SJCRH30 (cell line): ENCODE results near the gene ANAPC7. TPM values are rescaled to one million over a fixed set of nuclear protein-coding genes. Genes with fewer than 3 reads are reported as not detected.
A peak's percentile ranks its signal among the peaks of the same experiment; 100 is the strongest.
"Not testable (repeated sequence)": the region's sequence is repeated elsewhere in the genome, so short reads cannot be mapped to it uniquely, and the experiment has no call there.

Source experiments
- DNase-seq, 2 experiments: peaks; one replicate each; pipeline ENCODE4 v3.0.0-alpha.2; 2015 to 2020
- H3K27ac ChIP-seq: fragments of 250-450 bp; sonication (Bioruptor Pico); 2 replicates; pipeline ENCODE4 v1.5.1; 2020; ENCODE audit warnings: mild to moderate bottlenecking, moderate library complexity
- H3K27me3 ChIP-seq: fragments of 250-450 bp; sonication (Bioruptor Pico); 2 replicates; pipeline ENCODE4 v1.5.1; 2020; ENCODE audit warnings: mild to moderate bottlenecking, moderate library complexity
- H3K36me3 ChIP-seq: fragments of 250-450 bp; sonication (Bioruptor Pico); 2 replicates; pipeline ENCODE4 v1.5.1; 2020; ENCODE audit warnings: mild to moderate bottlenecking, moderate library complexity
- H3K4me1 ChIP-seq: fragments of 250-450 bp; sonication (Bioruptor Pico); 2 replicates; pipeline ENCODE4 v1.5.1; 2020; ENCODE audit warnings: mild to moderate bottlenecking, moderate library complexity
- H3K4me3 ChIP-seq: fragments of 250-450 bp; sonication (Bioruptor Pico); 2 replicates; pipeline ENCODE4 v1.5.1; 2020; ENCODE audit warnings: mild to moderate bottlenecking, moderate library complexity
- H3K9me3 ChIP-seq: fragments of 250-450 bp; sonication (Bioruptor Pico); replicated peaks from 2 replicates; pipeline ENCODE4 v1.5.1; 2020; ENCODE audit warnings: mild to moderate bottlenecking, moderate library complexity
- total RNA-seq: library from RNA; depleted of rRNA; stranded (reverse); fragments of >200 nt; shearing (Covaris generic); gene quantifications from 2 replicates; pipeline ENCODE4 v1.2.3, GENCODE V29; 2014; rRNA removed

Gene ANAPC7
- 76.2 and 89.3 TPM in 2 replicates for total RNA-seq

- Histone ChIP-seq H3K36me3 (peaks cover 14% of the 10 kb centered on the region), H3K27me3 (no peaks in the 10 kb centered on the region), H3K4me3 (peak within 1 kb of the TSS; percentile 78), H3K4me1 (no peaks in the 10 kb centered on the region), H3K27ac (peak within 1 kb of the TSS; percentile 94), H3K9me3 (no peaks in the 10 kb centered on the region)
- DNase-seq, result peak; percentile 94
These were observed at the start of gene ANAPC7 for GRCh38 chr12:110403146-110403975. Gene ANAPC7, minus strand, starts transcription at chr12:110403708. Its CDS starts 81 bp downstream, at chr12:110403627.

GRCh38 chr12:110451263-110451662 lies 47.8 kb upstream of the ANAPC7 start:
- Histone ChIP-seq H3K36me3 (peaks cover 25% of the 10 kb centered on the region), H3K9me3 (no peaks in the 10 kb centered on the region; the same call in 1 of the 2 replicates), H3K27ac (no peak overlapping the region), H3K27me3 (no peaks in the 10 kb centered on the region), H3K4me1 (no peaks in the 10 kb centered on the region), H3K4me3 (no peak overlapping the region)
- DNase-seq, result no peak

- Histone ChIP-seq H3K4me3 (peak within 1 kb of the TSS; percentile 78), H3K4me1 (no peaks in the 10 kb centered on the region), H3K36me3 (peaks cover 21% of the 10 kb centered on the region), H3K27ac (peak within 1 kb of the TSS; percentile 60), H3K27me3 (no peaks in the 10 kb centered on the region), H3K9me3 (no peaks in the 10 kb centered on the region; the same call in 1 of the 2 replicates)
- DNase-seq, result peak; percentile 91 to 94
These were observed 46.4 kb upstream of the ANAPC7 start, which contains the start of gene ARPC3 for GRCh38 chr12:110449799-110450497. Gene ARPC3, minus strand, starts transcription at chr12:110450337. Its CDS starts 77 bp downstream, at chr12:110450260.

- Histone ChIP-seq H3K9me3 (no peaks in the 10 kb centered on the region), H3K4me3 (no peak overlapping the region), H3K4me1 (no peaks in the 10 kb centered on the region), H3K27ac (no peak overlapping the region), H3K36me3 (peaks cover 42% of the 10 kb centered on the region), H3K27me3 (no peaks in the 10 kb centered on the region)
- no peak for DNase-seq
These were observed 40.9 kb upstream of the ANAPC7 start for GRCh38 chr12:110444455-110444854.

- no peak for DNase-seq
- H3K4me1 ChIP-seq, result no peaks in the 10 kb centered on the region
- H3K36me3 ChIP-seq, result peaks cover 37% of the 10 kb centered on the region
- H3K27ac ChIP-seq, result no peak overlapping the region
- H3K27me3 ChIP-seq, result no peaks in the 10 kb centered on the region
- H3K9me3 ChIP-seq, result no peaks in the 10 kb centered on the region
- H3K4me3 ChIP-seq, result no peak overlapping the region
These were observed 32.7 kb upstream of the ANAPC7 start for GRCh38 chr12:110436231-110436630.

GRCh38 chr12:110431957-110432587 lies 28.6 kb upstream of the ANAPC7 start:
- no peaks in the 10 kb centered on the region for H3K9me3 ChIP-seq
- H3K4me3 ChIP-seq, result peak overlapping the region; percentile 67
- H3K27ac ChIP-seq, result no peak overlapping the region; the same call in 1 of the 2 replicates
- H3K27me3 ChIP-seq, result no peaks in the 10 kb centered on the region
- H3K36me3 ChIP-seq, result peaks cover 16% of the 10 kb centered on the region
- no peaks in the 10 kb centered on the region for H3K4me1 ChIP-seq
- DNase-seq, result no peak

- H3K36me3 ChIP-seq, DNase-seq, H3K9me3 ChIP-seq, H3K27ac ChIP-seq, H3K27me3 ChIP-seq, H3K4me3 ChIP-seq, H3K4me1 ChIP-seq: not testable (repeated sequence)
These were observed 26.2 kb upstream of the ANAPC7 start for GRCh38 chr12:110429676-110430075.

- Histone ChIP-seq H3K4me3 (no peak overlapping the region), H3K36me3 (no peaks in the 10 kb centered on the region), H3K27ac (no peak overlapping the region), H3K4me1 (no peaks in the 10 kb centered on the region), H3K9me3 (no peaks in the 10 kb centered on the region), H3K27me3 (no peaks in the 10 kb centered on the region)
- no peak for DNase-seq
These were observed 22.9 kb upstream of the ANAPC7 start for GRCh38 chr12:110426406-110426805.

- no peak overlapping the region for H3K27ac ChIP-seq
- no peaks in the 10 kb centered on the region for H3K27me3 ChIP-seq
- H3K4me3 ChIP-seq, result no peak overlapping the region
- H3K9me3 ChIP-seq, result no peaks in the 10 kb centered on the region
- DNase-seq, result no peak
- H3K4me1 ChIP-seq, result no peaks in the 10 kb centered on the region
- no peaks in the 10 kb centered on the region for H3K36me3 ChIP-seq
These were observed 20.7 kb upstream of the ANAPC7 start for GRCh38 chr12:110424237-110424636.

GRCh38 chr12:110421701-110422100 lies 18.2 kb upstream of the ANAPC7 start:
- no peak for DNase-seq
- Histone ChIP-seq H3K36me3 (no peaks in the 10 kb centered on the region), H3K27me3 (no peaks in the 10 kb centered on the region), H3K4me1 (no peaks in the 10 kb centered on the region), H3K27ac (no peak overlapping the region), H3K4me3 (no peak overlapping the region), H3K9me3 (no peaks in the 10 kb centered on the region)

- H3K36me3 ChIP-seq, result no peaks in the 10 kb centered on the region
- H3K4me1 ChIP-seq, result no peaks in the 10 kb centered on the region
- H3K9me3 ChIP-seq, result no peaks in the 10 kb centered on the region
- DNase-seq, result no peak
- no peak overlapping the region for H3K4me3 ChIP-seq
- no peak overlapping the region for H3K27ac ChIP-seq
- no peaks in the 10 kb centered on the region for H3K27me3 ChIP-seq
These were observed 17.7 kb upstream of the ANAPC7 start for GRCh38 chr12:110421159-110421661.

GRCh38 chr12:110420644-110421043 lies 17.1 kb upstream of the ANAPC7 start:
- not testable (repeated sequence) for H3K36me3 ChIP-seq, H3K4me3 ChIP-seq, H3K27me3 ChIP-seq, H3K4me1 ChIP-seq, DNase-seq, H3K27ac ChIP-seq, H3K9me3 ChIP-seq

GRCh38 chr12:110417113-110417512 lies 13.6 kb upstream of the ANAPC7 start:
- H3K4me3 ChIP-seq, H3K36me3 ChIP-seq, H3K27ac ChIP-seq, DNase-seq, H3K9me3 ChIP-seq, H3K27me3 ChIP-seq, H3K4me1 ChIP-seq: not testable (repeated sequence)

GRCh38 chr12:110410086-110410485 lies 6.6 kb upstream of the ANAPC7 start:
- not testable (repeated sequence) for DNase-seq, H3K27ac ChIP-seq, H3K4me3 ChIP-seq, H3K27me3 ChIP-seq, H3K4me1 ChIP-seq, H3K36me3 ChIP-seq, H3K9me3 ChIP-seq
